NB4 (cell line): ENCODE data around the gene IL9R.

ENCODE experiments used
- DNase-seq: peaks from one replicate; pipeline ENCODE4 v3.0.0; 2010; ENCODE audit warnings: low read depth
- H3K4me3 ChIP-seq: one replicate; pipeline ENCODE4 v1.5.1; 2011; ENCODE audit warnings: mild to moderate bottlenecking, low read depth, low read length, moderate library complexity
- CTCF ChIP-seq: IDR thresholded peaks from one replicate; pipeline ENCODE4 v1.5.1; 2012; ENCODE audit warnings: low read depth, low read length
- MAX ChIP-seq: IDR thresholded peaks from 2 replicates; pipeline ENCODE4 v1.6.1; 2011; ENCODE audit warnings: low read depth, low read length
- MYC ChIP-seq: IDR thresholded peaks from 2 replicates; pipeline ENCODE4 v1.6.1; 2011; ENCODE audit warnings: low read depth, low read length
- POLR2A ChIP-seq: IDR thresholded peaks from 2 replicates; pipeline ENCODE4 v1.6.1; 2011; ENCODE audit warnings: mild to moderate bottlenecking; ENCODE audit not compliant: insufficient read length; ENCODE audit errors: extremely low read depth

Gene IL9R

GRCh38 chrX:155997436-155997835 lies at the start of gene IL9R:
IL9R (plus strand) TSS chrX:155997696; CDS start chrX:155997760, 64 bp downstream.
- no peak within 1 kb of the TSS for H3K4me3 ChIP-seq

GRCh38 chrX:155949098-155949497 lies 48.4 kb upstream of the IL9R start:
- TF ChIP-seq POLR2A: no peak
- no peak for TF ChIP-seq MYC
- no peak for TF ChIP-seq MAX
- TF ChIP-seq CTCF: no peak
- H3K4me3 ChIP-seq: no peak overlapping the region
- DNase-seq: no peak

More at GRCh38 chrX:155997436-155997835, at the start of gene IL9R:
- TF ChIP-seq CTCF (no peak), MAX (no peak), POLR2A (no peak), MYC (no peak)
- peak; percentile 70 for DNase-seq

- TF ChIP-seq CTCF (no peak), POLR2A (no peak), MAX (no peak), MYC (no peak)
- H3K4me3 ChIP-seq: no peak overlapping the region
- DNase-seq: no peak
Measured at GRCh38 chrX:155951237-155951789, 46.2 kb upstream of the IL9R start.

GRCh38 chrX:155953055-155953454 lies 44.4 kb upstream of the IL9R start:
- H3K4me3 ChIP-seq: no peak overlapping the region
- no peak for DNase-seq
- no peak for TF ChIP-seq POLR2A
- no peak for TF ChIP-seq MAX
- TF ChIP-seq CTCF: no peak

GRCh38 chrX:155954793-155955192 lies 42.7 kb upstream of the IL9R start:
- DNase-seq: no peak
- TF ChIP-seq CTCF (no peak), POLR2A (no peak), MAX (no peak), MYC (no peak)
- no peak overlapping the region for H3K4me3 ChIP-seq
